Brain microvascular endothelial cell (primary cell): ENCODE data around the gene UTS2.

Experiments
- DNase-seq: peaks from one replicate; pipeline ENCODE4 v3.0.0-alpha.2; 2020
- H3K27ac ChIP-seq: fragments of 250-450 bp; sonication (Bioruptor Pico); 2 replicates; pipeline ENCODE4 v1.5.1; 2020; ENCODE audit warnings: mild to moderate bottlenecking, moderate library complexity
- H3K27me3 ChIP-seq: fragments of 250-450 bp; sonication (Bioruptor Pico); replicated peaks from 2 replicates; pipeline ENCODE4 v1.5.1; 2020; ENCODE audit warnings: mild to moderate bottlenecking
- H3K36me3 ChIP-seq: fragments of 250-450 bp; sonication (Bioruptor Pico); replicated peaks from 2 replicates; pipeline ENCODE4 v1.5.1; 2020; ENCODE audit warnings: mild to moderate bottlenecking
- H3K4me3 ChIP-seq: 2 replicates; pipeline ENCODE4 v1.5.1; 2011; ENCODE audit warnings: low read depth, mild to moderate bottlenecking, control low read depth, low read length, moderate library complexity
- in situ Hi-C: cut with HindIII; loops from 2 replicates; pipeline ENCODE4 v1.10.0; 2017; ENCODE audit warnings: low sequenced_read_pairs, low pct_ligation_motif_present
- TF ChIP-seq, protein P1 (sequence below): IDR thresholded peaks from 2 replicates; pipeline ENCODE4 v1.5.1; 2011; ENCODE audit warnings: low read depth, mild to moderate bottlenecking, moderate library complexity, low read length, control low read depth, inconsistent platforms; ENCODE audit errors: missing control alignments

The UTS2 gene

DNA sequence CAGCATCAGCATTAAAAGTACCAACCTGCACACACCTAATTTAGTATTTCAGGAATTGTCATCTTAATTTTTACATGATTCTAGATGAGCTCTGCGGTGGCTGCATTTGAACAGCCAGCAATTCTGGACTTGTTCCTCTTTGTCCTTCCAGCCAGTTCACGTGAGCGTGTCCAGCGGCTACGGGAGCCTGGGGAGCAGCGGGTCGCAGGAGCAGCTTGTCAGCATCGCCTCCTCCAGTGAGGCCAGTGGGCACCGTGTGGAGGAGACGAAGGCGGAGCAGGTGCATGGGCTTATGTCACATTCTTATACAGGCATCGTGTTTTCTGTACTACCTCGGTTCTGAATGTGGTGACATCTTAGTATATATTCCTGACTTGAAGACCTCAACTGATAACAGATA is 43.1 kb downstream of the UTS2 start:
- in situ Hi-C loops = no loop called here
- no peak for DNase-seq
- TF ChIP-seq, protein P1, sequence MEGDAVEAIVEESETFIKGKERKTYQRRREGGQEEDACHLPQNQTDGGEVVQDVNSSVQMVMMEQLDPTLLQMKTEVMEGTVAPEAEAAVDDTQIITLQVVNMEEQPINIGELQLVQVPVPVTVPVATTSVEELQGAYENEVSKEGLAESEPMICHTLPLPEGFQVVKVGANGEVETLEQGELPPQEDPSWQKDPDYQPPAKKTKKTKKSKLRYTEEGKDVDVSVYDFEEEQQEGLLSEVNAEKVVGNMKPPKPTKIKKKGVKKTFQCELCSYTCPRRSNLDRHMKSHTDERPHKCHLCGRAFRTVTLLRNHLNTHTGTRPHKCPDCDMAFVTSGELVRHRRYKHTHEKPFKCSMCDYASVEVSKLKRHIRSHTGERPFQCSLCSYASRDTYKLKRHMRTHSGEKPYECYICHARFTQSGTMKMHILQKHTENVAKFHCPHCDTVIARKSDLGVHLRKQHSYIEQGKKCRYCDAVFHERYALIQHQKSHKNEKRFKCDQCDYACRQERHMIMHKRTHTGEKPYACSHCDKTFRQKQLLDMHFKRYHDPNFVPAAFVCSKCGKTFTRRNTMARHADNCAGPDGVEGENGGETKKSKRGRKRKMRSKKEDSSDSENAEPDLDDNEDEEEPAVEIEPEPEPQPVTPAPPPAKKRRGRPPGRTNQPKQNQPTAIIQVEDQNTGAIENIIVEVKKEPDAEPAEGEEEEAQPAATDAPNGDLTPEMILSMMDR = no peak
- Histone ChIP-seq H3K36me3 (no peaks in the 10 kb centered on the region), H3K27me3 (no peaks in the 10 kb centered on the region), H3K27ac (no peak overlapping the region), H3K4me3 (no peak overlapping the region)

DNA sequence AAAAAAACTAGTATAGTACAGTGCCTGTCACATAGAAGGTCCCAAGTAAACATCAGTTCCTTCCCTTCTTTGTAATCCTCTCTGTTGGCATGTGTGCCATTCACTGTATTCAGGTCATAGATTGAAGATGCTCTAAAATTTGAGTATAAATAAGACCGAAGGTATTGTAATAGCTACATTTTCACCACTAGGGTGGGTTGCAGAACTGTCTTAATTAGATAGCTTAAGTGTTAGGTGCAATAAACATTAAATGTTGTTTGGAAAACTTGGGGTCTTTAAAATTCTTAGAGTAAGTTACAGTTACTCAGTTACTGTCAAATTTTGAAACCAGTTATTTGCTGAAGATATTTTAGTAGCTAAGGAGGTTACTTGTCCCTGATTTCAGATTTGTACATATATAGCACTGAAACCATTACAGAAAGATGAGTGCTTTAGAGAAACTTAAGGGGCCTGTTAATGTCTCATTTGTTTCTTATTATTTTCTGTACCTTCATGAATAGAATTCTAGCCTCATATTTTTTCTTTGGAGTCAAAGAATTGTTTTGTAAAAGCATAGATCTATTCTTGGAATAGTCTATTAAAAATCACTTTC is 44.5 kb downstream of the UTS2 start:
- no peak for DNase-seq

DNA sequence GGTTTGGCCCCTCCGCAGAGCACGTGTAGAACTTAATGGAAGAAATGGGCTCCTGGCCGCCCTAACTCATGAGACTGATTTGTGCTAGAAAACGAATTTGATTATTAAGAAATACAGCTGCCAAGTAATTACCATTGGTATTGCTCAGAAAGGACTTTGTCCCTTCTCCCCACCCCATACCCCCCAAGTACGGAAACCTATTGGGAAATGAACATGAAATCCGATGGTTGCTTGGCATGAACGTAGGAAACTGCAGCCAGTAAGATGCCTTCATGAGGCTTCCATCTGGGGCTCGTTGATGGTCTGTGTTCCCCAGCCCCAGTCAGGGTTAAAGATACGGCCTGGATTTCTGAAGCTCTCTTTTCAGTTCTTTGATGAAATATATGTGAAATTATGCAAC is 47.4 kb downstream of the UTS2 start:
- H3K36me3 ChIP-seq = no peaks in the 10 kb centered on the region
- no peaks in the 10 kb centered on the region for H3K27me3 ChIP-seq
- H3K4me3 ChIP-seq = no peak overlapping the region
- in situ Hi-C loops = no loop called here
- TF ChIP-seq, protein P1 = no peak
- no peak overlapping the region for H3K27ac ChIP-seq
- DNase-seq = no peak

More for the DNA sequence above, 44.5 kb downstream of the UTS2 start:
- Histone ChIP-seq H3K27ac (no peak overlapping the region), H3K36me3 (no peaks in the 10 kb centered on the region), H3K4me3 (no peak overlapping the region), H3K27me3 (no peaks in the 10 kb centered on the region)
- in situ Hi-C loops = no loop called here
- TF ChIP-seq, protein P1 = peak; percentile 33
